Activated T-cell treated with anti-CD3 and anti-CD28 coated beads, Interleukin-2, amount 50 U/mL, for 72 hours (primary cell): ENCODE results near the gene ATP4B. TPM values are rescaled to one million over a fixed set of nuclear protein-coding genes. Genes with fewer than 3 reads are reported as not detected.
"Not testable (repeated sequence)": the region's sequence is repeated elsewhere in the genome, so short reads cannot be mapped to it uniquely, and the experiment has no call there.

Experiments
- ATAC-seq, 2 donors: fragments of 150-1000 bp; cut with Tn5 transposase; replicated peaks in 1 of 2; 2 replicates each; pipeline ENCODE4 v1.10.0; 2021; ENCODE audit warnings: moderate library complexity in 2 of 2, mild to moderate bottlenecking in 1 of 2
- DNase-seq, 2 donors: peaks; one replicate each; pipeline ENCODE4 v3.0.0; 2021 to 2022; ENCODE audit warnings: mixed read lengths in 1 of 2
- H3K27ac Mint-ChIP-seq: one replicate; pipeline ENCODE4 v1.8.0; 2022; ENCODE audit warnings: mild to moderate bottlenecking, moderate library complexity, mixed read lengths
- H3K27me3 Mint-ChIP-seq: one replicate; pipeline ENCODE4 v1.8.0; 2022; ENCODE audit warnings: low read depth, mixed read lengths
- H3K36me3 Mint-ChIP-seq, 2 donors: one replicate each; pipeline ENCODE4 v1.8.0; 2022; ENCODE audit warnings: mixed read lengths in 2 of 2, mild to moderate bottlenecking in 1 of 2; ENCODE audit not compliant: insufficient read depth in 2 of 2
- H3K4me1 Mint-ChIP-seq: one replicate; pipeline ENCODE4 v1.8.0; 2022; ENCODE audit warnings: low read depth, mixed read lengths
- H3K4me3 Mint-ChIP-seq, 2 donors: one replicate each; pipeline ENCODE4 v1.8.0; 2022; ENCODE audit warnings: mild to moderate bottlenecking in 2 of 2, mixed read lengths in 2 of 2, moderate library complexity in 2 of 2
- H3K9me3 Mint-ChIP-seq, 2 donors: one replicate each; pipeline ENCODE4 v1.8.0; 2022; ENCODE audit warnings: mixed read lengths in 2 of 2
- total RNA-seq, 2 donors: library from RNA; stranded (reverse); gene quantifications; one replicate each; pipeline ENCODE4 v1.2.3, GENCODE V29; 2022

The ATP4B gene
- total RNA-seq, 2 donors from 2014 or later, result not detected

GRCh38 chr13:113633485-113633873, 24.5 kb downstream of the ATP4B start:
- DNase-seq (no peak), ATAC-seq (no peak)
- H3K27ac Mint-ChIP-seq, result no peak overlapping the region
- peaks cover 8% of the 10 kb centered on the region for H3K4me1 Mint-ChIP-seq
- H3K27me3 Mint-ChIP-seq, result no peaks in the 10 kb centered on the region
- no peaks in the 10 kb centered on the region for H3K9me3 Mint-ChIP-seq
- H3K36me3 Mint-ChIP-seq, result peaks cover 7 to 31% of the 10 kb centered on the region in 2 donors
- H3K4me3 Mint-ChIP-seq, result no peak overlapping the region

- ATAC-seq, result no peak
- Mint-ChIP-seq H3K9me3 (no peaks in the 10 kb centered on the region), H3K4me3 (no peak overlapping the region), H3K27me3 (no peaks in the 10 kb centered on the region), H3K27ac (no peak overlapping the region), H3K4me1 (peaks cover 8% of the 10 kb centered on the region), H3K36me3 (peaks cover 4 to 31% of the 10 kb centered on the region in 2 donors)
- no peak for DNase-seq
Observed at GRCh38 chr13:113632706-113633484, 25.1 kb downstream of the ATP4B start.

GRCh38 chr13:113631341-113632095, 26.5 kb downstream of the ATP4B start:
- DNase-seq (no peak), ATAC-seq (no peak)
- no peaks in the 10 kb centered on the region for H3K9me3 Mint-ChIP-seq
- peaks cover 8% of the 10 kb centered on the region for H3K4me1 Mint-ChIP-seq
- no peak overlapping the region for H3K4me3 Mint-ChIP-seq
- peaks cover 2 to 27% of the 10 kb centered on the region in 2 donors for H3K36me3 Mint-ChIP-seq
- no peaks in the 10 kb centered on the region for H3K27me3 Mint-ChIP-seq
- H3K27ac Mint-ChIP-seq, result no peak overlapping the region

GRCh38 chr13:113630804-113631203, 27.2 kb downstream of the ATP4B start:
- no peak overlapping the region for H3K27ac Mint-ChIP-seq
- H3K36me3 Mint-ChIP-seq, result peaks cover 0 to 31% of the 10 kb centered on the region in 2 donors
- peaks cover 8% of the 10 kb centered on the region for H3K4me1 Mint-ChIP-seq
- no peaks in the 10 kb centered on the region for H3K27me3 Mint-ChIP-seq
- H3K9me3 Mint-ChIP-seq, result no peaks in the 10 kb centered on the region
- ATAC-seq (no peak), DNase-seq (no peak)
- H3K4me3 Mint-ChIP-seq, result no peak overlapping the region

GRCh38 chr13:113630296-113630695, 27.7 kb downstream of the ATP4B start:
- H3K4me3 Mint-ChIP-seq, result no peak overlapping the region
- H3K36me3 Mint-ChIP-seq, result peaks cover 5 to 31% of the 10 kb centered on the region in 2 donors
- peaks cover 8% of the 10 kb centered on the region for H3K4me1 Mint-ChIP-seq
- H3K27ac Mint-ChIP-seq, result no peak overlapping the region
- H3K9me3 Mint-ChIP-seq, result no peaks in the 10 kb centered on the region
- ATAC-seq (no peak), DNase-seq (no peak)
- no peaks in the 10 kb centered on the region for H3K27me3 Mint-ChIP-seq

GRCh38 chr13:113629866-113630265, 28.1 kb downstream of the ATP4B start:
- DNase-seq (no peak), ATAC-seq (no peak)
- H3K36me3 Mint-ChIP-seq, result peaks cover 8 to 34% of the 10 kb centered on the region in 2 donors
- no peak overlapping the region for H3K27ac Mint-ChIP-seq
- no peak overlapping the region for H3K4me3 Mint-ChIP-seq
- H3K4me1 Mint-ChIP-seq, result peaks cover 8% of the 10 kb centered on the region
- H3K9me3 Mint-ChIP-seq, result no peaks in the 10 kb centered on the region
- no peaks in the 10 kb centered on the region for H3K27me3 Mint-ChIP-seq

- no peaks in the 10 kb centered on the region for H3K27me3 Mint-ChIP-seq
- H3K4me3 Mint-ChIP-seq, result no peak overlapping the region
- ATAC-seq (no peak), DNase-seq (no peak)
- no peak overlapping the region for H3K27ac Mint-ChIP-seq
- H3K36me3 Mint-ChIP-seq, result peaks cover 17 to 35% of the 10 kb centered on the region in 2 donors
- H3K4me1 Mint-ChIP-seq, result peaks cover 8% of the 10 kb centered on the region
- peaks cover 3% of the 10 kb centered on the region in 2 donors for H3K9me3 Mint-ChIP-seq
Observed at GRCh38 chr13:113628291-113629270, 29.4 kb downstream of the ATP4B start.

GRCh38 chr13:113627136-113627535, 30.9 kb downstream of the ATP4B start:
- ATAC-seq (no peak), DNase-seq (no peak)
- Mint-ChIP-seq H3K27ac (no peak overlapping the region), H3K9me3 (peaks cover 3% of the 10 kb centered on the region in 2 donors), H3K36me3 (peaks cover 17 to 37% of the 10 kb centered on the region in 2 donors), H3K4me1 (no peaks in the 10 kb centered on the region), H3K4me3 (no peak overlapping the region), H3K27me3 (no peaks in the 10 kb centered on the region)

GRCh38 chr13:113625965-113626721, 31.9 kb downstream of the ATP4B start:
- DNase-seq (no peak), ATAC-seq (no peak)
- H3K27me3 Mint-ChIP-seq, result no peaks in the 10 kb centered on the region
- H3K4me3 Mint-ChIP-seq, result no peak overlapping the region
- no peaks in the 10 kb centered on the region for H3K4me1 Mint-ChIP-seq
- H3K27ac Mint-ChIP-seq, result peak overlapping the region; percentile 39
- peaks cover 3% of the 10 kb centered on the region in 2 donors for H3K9me3 Mint-ChIP-seq
- H3K36me3 Mint-ChIP-seq, result peaks cover 17 to 36% of the 10 kb centered on the region in 2 donors

GRCh38 chr13:113624640-113625304, 33.2 kb downstream of the ATP4B start:
- not testable (repeated sequence) for H3K27me3 Mint-ChIP-seq

GRCh38 chr13:113624235-113624587, 33.8 kb downstream of the ATP4B start:
- Mint-ChIP-seq H3K27me3 (no peaks in the 10 kb centered on the region), H3K9me3 (peaks cover 3% of the 10 kb centered on the region in 2 donors), H3K4me1 (no peaks in the 10 kb centered on the region), H3K36me3 (peaks cover 17 to 35% of the 10 kb centered on the region in 2 donors), H3K4me3 (no peak overlapping the region), H3K27ac (no peak overlapping the region)
- ATAC-seq (no peak), DNase-seq (no peak)

More at GRCh38 chr13:113624640-113625304, 33.2 kb downstream of the ATP4B start:
- peaks cover 17 to 35% of the 10 kb centered on the region in 2 donors for H3K36me3 Mint-ChIP-seq
- H3K4me3 Mint-ChIP-seq, H3K4me1 Mint-ChIP-seq, DNase-seq, ATAC-seq, H3K9me3 Mint-ChIP-seq, H3K27ac Mint-ChIP-seq: not testable (repeated sequence)
